Endothelial cell of coronary artery (primary cell): ENCODE data around the gene ANKZF1. TPM values are rescaled to one million over a fixed set of nuclear protein-coding genes. Genes with fewer than 3 reads are reported as not detected.

Experiments
- total RNA-seq: library from RNA; depleted of rRNA; stranded (reverse); fragments of >200 nt; gene quantifications from 2 replicates; pipeline ENCODE4 v1.2.3, GENCODE V29; 2014

Gene ANKZF1
- 16.5 and 34.8 TPM in 2 replicates for total RNA-seq

GRCh38 chr2:219229305-219230058 is at the start of gene ANKZF1, which contains the start of gene ATG9A:
Gene ANKZF1 (plus strand): TSS chr2:219229806. CDS start chr2:219230258, 452 bp downstream.
Gene ATG9A (minus strand): TSS chr2:219229636. CDS start chr2:219228024, 1,612 bp downstream.

DNA sequence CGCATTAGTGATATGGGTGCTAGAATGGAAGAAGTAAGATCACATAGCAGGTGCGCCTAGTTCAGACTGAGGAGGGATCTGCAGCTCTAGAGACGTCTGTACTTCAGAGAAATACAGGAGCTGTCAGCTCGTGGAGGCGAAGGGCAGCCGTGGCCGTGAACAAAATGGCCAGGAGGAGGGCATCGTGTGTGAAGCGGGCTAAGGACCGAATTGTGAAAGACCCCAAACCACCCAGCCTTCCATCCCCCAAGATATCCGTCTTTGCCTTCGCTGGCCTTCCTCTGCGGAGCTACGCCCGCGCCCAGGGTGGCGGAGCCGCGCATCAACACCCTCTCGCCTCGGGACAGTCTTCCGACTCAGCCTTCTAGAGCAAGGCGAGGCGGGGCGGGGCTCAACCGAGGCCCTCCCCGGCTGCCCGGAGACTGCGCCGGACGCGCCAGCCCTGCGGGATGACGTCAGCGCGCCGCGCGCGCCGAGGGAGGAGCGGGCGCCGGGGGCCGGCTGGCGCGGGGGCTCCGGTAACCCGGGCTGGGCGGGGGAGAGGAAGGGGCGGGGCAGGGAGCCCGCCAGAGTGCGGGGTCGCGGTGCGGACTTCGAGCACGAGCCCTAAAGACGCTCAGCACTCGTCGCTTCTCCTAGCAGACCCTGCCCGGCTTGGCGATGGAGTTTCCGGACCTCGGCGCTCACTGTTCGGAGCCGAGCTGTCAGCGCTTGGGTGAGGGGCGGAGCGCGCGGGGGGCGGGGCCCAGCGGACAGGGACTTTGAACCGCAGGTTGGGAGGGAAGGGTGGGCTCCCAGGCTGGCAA is 23.1 kb upstream of the ANKZF1 start, which contains the start of gene ZFAND2B:
TSS of gene ZFAND2B (plus strand) at position 455 of the 806 bp plus-strand sequence. CDS start at position 661, 206 bp downstream.

GRCh38 chr2:219218732-219219701 is 10.6 kb upstream of the ANKZF1 start, which contains the start of gene ABCB6:
Gene ABCB6 (minus strand): TSS chr2:219218958. CDS start chr2:219218673, 285 bp downstream.

DNA sequence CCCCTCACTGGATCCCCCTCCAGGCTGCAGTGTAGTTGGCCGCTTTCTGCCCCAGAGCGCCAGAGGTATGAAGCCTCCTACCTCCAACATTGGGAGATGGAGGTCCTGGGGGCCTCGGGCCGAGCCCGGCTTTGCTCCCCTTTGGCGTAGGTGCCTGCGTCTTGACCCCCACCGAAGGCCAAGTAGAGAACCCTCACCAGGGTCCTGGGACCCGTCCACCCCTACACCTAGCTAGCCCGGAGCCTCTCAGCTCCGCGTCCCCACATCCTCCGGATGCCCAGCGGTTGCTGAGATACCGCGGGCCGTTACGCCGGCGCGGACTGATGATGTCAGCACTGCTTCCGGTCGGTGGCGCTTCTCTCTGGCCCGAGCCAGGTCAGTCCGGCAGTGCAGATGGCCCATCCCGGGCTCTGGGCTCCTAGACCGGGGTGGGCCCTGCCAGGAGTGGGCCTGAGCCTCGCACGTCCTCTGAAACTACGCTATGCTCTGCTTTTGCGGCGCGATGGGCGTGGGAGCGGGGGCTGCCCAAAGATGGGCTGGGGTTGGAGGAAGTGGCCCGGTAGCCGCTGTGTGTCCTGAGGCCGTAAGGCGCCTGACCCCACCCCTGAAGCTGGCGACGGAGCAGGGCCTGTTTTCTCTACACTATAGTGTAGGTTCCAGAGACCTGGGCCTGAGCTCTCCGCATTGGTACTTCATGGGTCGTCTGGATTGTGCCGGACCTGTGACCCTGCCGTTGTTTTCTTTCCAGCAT is 15.7 kb downstream of the ANKZF1 start, which contains the start of the genes GLB1L and STK16:
TSS of gene GLB1L (minus strand) at position 297 of the 751 bp plus-strand sequence. CDS start 1,871 bp downstream, outside the sequence.
TSS of gene STK16 (plus strand) at position 332 of the 751 bp plus-strand sequence. CDS start 521 bp downstream, outside the sequence.

DNA sequence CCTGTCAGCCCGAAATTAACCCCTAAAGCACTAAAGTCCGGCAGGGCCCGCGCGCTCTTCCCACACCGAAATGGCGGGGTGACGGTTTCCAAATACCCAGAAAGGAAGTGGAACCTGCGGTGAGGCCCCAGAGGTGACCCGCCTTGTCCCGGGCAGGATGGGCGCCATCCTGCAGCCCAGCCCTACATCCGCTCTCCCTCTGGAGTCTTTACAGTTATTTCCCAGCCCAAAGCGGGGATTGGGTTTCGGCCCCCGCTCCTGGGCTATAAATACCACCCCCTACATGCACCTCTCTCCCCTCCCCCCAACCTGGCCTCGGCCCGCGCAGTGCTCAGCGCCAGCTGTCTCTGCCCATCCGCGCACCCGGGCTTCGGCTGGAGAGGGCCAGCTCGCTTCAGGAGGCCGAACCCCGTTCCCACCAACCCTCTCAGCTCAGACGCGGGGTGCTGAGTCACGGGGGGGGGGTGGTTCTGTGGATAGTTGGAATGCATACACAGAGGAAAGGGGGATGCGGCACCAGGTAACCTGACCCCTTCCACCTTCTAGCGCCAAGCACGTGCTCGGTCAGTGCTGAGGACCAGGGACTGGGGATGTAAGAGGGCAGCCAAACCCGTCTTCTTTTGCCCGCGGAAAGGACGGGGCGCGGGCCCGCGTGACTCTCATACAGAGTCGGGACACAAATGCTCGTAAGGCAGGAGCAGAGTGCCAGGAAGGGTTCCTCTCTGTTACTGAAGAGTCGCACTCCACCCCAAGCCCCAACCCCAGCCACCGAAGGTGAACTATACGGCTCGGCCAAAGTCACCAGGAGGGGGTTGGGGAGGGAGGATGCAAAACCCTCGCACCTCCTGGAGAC is 23.5 kb downstream of the ANKZF1 start, which contains the start of gene TUBA4B:
TSS of gene TUBA4B (plus strand) at position 344 of the 853 bp plus-strand sequence. CDS start at position 509, 165 bp downstream.

DNA sequence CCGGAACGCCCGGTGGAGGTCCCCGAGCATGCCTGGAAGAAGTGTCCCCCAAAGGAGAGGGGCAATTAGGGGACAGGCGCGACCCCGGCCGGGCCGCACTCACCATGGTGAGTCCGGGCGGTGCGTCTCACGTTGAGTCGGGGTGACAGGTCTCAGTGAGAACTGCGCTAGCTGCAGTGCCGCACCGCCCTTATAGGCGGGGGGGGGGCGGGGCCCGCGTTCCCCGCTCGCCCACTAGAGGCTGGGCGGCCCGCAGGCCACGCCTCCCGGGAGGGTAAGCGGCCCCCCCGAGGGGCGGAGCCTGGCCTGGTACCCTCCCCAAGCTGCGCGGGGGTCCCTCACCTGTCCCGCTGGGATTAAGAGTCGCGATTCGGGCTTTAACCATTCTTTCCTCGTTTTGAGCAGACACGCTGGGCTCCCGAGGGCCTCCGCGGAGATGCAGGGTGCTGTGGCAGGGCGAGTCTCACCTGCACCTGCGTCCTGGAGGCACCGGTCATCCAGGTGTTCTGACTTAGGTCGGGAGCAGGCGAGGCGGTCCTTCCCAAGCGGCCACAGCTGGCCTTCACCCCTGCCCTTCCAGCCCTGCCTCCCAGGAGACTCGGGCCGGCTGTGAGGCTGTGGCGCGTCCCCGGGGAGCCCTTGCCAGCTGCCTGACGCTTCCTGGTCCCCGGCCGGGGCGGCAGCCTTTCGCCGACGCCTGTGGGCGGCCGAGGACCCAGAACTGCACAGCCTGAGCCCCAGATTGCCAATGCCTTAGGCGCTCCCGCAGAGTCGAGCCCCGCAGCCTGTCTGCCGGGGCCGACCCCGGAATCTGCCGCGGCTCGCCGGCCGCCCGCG is 24.4 kb downstream of the ANKZF1 start, which contains the start of gene TUBA4A:
TSS of gene TUBA4A (minus strand) at position 166 of the 837 bp plus-strand sequence. CDS start at position 106, 60 bp downstream.

DNA sequence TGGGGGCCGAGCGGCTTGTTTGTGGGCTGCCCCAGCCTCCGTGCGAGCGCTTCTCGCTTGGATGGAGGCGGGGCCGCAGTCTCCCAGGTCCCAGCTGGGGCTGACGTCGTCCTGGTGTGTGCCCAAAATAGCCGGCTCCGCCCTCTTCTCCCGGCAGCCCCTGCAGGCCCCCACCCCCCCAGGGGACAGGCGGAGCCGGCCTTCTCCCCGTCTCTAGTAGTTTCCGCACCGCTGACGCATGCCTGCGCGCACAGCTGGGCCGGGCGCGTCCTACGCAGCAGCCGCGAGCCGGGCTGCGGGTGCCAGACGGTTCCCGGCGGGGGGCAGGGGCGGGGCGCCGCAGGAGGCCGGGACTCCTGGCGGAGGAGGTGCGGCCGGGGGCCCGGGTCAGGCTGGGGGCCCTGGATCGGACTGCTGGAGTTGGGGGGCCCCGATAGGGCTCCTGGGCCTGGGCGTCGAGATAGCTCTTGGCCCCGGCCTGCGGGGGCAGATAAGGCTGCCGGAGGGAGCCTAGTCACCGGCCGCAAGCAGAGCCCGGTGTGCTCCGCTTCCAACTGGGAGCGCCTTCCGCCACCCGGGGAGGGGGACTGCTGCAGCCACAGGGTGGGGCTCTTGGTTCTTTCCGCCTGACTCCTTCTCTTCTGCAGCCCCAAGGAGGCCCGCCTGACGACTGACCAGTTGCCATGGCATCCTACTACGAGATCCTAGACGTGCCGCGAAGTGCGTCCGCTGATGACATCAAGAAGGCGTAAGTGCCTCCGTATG is 49.7 kb downstream of the ANKZF1 start, which contains the start of gene DNAJB2:
TSS of gene DNAJB2 (plus strand) at position 216 of the 765 bp plus-strand sequence. CDS start at position 684, 468 bp downstream.

Other genes starting within 250 kb of the ANKZF1 start
- gene FEV, start 244.6 kb upstream of the ANKZF1 start, total RNA-seq: not detected in 2 replicates
- not detected in 2 replicates for gene CRYBA2, start 236.4 kb upstream of the ANKZF1 start, total RNA-seq
- under 0.01 TPM in 1 of 2 replicates, not detected in the other for gene CFAP65, start 188.3 kb upstream of the ANKZF1 start, total RNA-seq
- gene IHH, start 168.9 kb upstream of the ANKZF1 start, total RNA-seq: under 0.01 and 0.09 TPM in 2 replicates
- 12.1 and 13.6 TPM in 2 replicates for gene NHEJ1, start 69.0 kb upstream of the ANKZF1 start, total RNA-seq
- gene SLC23A3, start 59.8 kb upstream of the ANKZF1 start, total RNA-seq: 1.1 and 3.5 TPM in 2 replicates
- gene CNPPD1, start 52.9 kb upstream of the ANKZF1 start, total RNA-seq: 16.4 and 17.3 TPM in 2 replicates
- gene RETREG2, start 51.5 kb upstream of the ANKZF1 start, total RNA-seq: 42.9 and 53.6 TPM in 2 replicates
- 21.1 and 22.1 TPM in 2 replicates for gene ZFAND2B, start 23.0 kb upstream of the ANKZF1 start, total RNA-seq
- 29.8 and 51.1 TPM in 2 replicates for gene ABCB6, start 10.8 kb upstream of the ANKZF1 start, total RNA-seq
- 31.8 and 48.4 TPM in 2 replicates for gene ATG9A, start 170 bp upstream of the ANKZF1 start, total RNA-seq
- gene GLB1L, start 15.6 kb downstream of the ANKZF1 start, total RNA-seq: 3.3 and 4.0 TPM in 2 replicates
- gene STK16, start 15.7 kb downstream of the ANKZF1 start, total RNA-seq: 18.7 and 22.0 TPM in 2 replicates
- gene TUBA4B, start 23.4 kb downstream of the ANKZF1 start, total RNA-seq: not detected in 2 replicates
- 5.1 and 5.2 TPM in 2 replicates for gene TUBA4A, start 24.1 kb downstream of the ANKZF1 start, total RNA-seq
- gene DNAJB2, start 49.6 kb downstream of the ANKZF1 start, total RNA-seq: 17.4 and 25.6 TPM in 2 replicates
- gene PTPRN, start 79.6 kb downstream of the ANKZF1 start, total RNA-seq: not detected in 2 replicates
- gene RESP18, start 102.9 kb downstream of the ANKZF1 start, total RNA-seq: not detected in 2 replicates
- 42.4 and 44.0 TPM in 2 replicates for gene DNPEP, start 158.1 kb downstream of the ANKZF1 start, total RNA-seq
- gene DES, start 188.6 kb downstream of the ANKZF1 start, total RNA-seq: not detected in 2 replicates
- 0.63 and 4.2 TPM in 2 replicates for gene SPEG, start 205.0 kb downstream of the ANKZF1 start, total RNA-seq